ENCODE results near the gene PTPRJ.

DNA sequence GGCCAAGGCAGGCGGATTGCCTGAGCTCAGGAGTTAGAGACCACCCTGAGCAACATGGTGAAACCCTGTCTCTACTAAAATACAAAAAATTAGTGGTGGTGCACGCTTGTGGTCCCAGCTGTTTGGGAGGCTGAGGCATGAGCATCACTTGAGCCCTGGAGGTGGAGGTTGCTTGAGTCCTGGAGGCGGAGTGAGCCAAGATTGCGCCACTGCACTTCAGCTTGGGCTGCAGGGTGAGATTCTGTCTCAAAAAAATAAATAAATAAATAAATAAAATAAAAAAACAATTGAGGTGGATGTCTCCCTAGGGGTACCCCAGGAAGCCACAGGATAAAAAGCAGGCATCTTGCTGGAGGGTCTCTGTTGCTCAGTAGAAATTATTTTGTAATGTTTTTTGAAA is 14.1 kb downstream of the PTPRJ start:
- TF ChIP-seq BHLHE40 (IDR thresholded peaks at IDR 0.05; ENCODE audit: borderline replicate concordance) (no peak), ZNF384 (IDR thresholded peaks at IDR 0.05) (no peak), SP1 (IDR thresholded peaks at IDR 0.05) (no peak), SUZ12 (IDR thresholded peaks at IDR 0.05) (no peak), LEF1 (IDR thresholded peaks at IDR 0.05; ENCODE audit: borderline replicate concordance) (no peak), FOXM1 (IDR thresholded peaks at IDR 0.05; ENCODE audit: borderline replicate concordance) (no peak), NFRKB (IDR thresholded peaks at IDR 0.05) (no peak), CTBP1 (IDR thresholded peaks at IDR 0.05; ENCODE audit: borderline replicate concordance) (no peak), TARDBP (IDR thresholded peaks at IDR 0.05) (no peak), FOXA1 (IDR thresholded peaks at IDR 0.05) (no peak), HDGF (IDR thresholded peaks at IDR 0.05; ENCODE audit: borderline replicate concordance) (no peak), FOXK2 (IDR thresholded peaks at IDR 0.05) (no peak)

All from HEK293T (cell line).